ENCODE results near the gene PPP1R13L. TPM values are rescaled to one million over a fixed set of nuclear protein-coding genes. Genes with fewer than 3 reads are reported as not detected.

PPP1R13L gene
- total RNA-seq, 1 donor from 2014 or later, result 15.2 TPM

DNA sequence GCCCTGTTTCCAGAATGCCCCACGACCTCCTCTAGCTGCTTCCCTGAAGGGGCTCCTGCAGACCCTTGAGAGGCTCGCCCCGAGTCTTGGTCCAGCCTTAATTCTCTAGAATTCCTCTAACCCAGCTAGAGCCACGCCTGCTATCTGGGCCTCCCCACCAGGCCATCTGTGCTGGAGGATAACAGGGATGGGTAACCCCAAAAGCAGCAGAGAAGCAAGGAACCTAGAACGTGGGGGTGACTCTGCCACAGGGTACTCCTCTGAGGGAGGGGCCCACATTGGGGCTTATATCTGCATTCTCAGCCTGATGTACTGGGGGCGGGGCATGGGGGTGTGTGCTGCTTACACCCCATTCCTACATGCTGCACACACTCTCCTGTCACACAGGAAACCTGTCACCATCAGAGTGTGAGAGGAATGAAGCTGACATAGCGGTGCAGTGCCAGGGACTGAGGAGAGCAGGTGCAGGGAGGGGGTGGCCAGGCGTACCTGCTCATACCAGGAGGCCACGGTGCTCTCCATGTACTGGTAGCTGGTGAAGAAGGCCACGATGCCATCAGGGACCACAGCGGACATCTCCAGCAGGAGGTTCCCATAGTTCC is 50.5 kb downstream of the PPP1R13L start:
- H3K4me3 ChIP-seq (ENCODE audit: low read depth, low read length), result no peak overlapping the region
- DNase-seq (ENCODE audit: low read depth), result no peak
- TF ChIP-seq, protein P1, sequence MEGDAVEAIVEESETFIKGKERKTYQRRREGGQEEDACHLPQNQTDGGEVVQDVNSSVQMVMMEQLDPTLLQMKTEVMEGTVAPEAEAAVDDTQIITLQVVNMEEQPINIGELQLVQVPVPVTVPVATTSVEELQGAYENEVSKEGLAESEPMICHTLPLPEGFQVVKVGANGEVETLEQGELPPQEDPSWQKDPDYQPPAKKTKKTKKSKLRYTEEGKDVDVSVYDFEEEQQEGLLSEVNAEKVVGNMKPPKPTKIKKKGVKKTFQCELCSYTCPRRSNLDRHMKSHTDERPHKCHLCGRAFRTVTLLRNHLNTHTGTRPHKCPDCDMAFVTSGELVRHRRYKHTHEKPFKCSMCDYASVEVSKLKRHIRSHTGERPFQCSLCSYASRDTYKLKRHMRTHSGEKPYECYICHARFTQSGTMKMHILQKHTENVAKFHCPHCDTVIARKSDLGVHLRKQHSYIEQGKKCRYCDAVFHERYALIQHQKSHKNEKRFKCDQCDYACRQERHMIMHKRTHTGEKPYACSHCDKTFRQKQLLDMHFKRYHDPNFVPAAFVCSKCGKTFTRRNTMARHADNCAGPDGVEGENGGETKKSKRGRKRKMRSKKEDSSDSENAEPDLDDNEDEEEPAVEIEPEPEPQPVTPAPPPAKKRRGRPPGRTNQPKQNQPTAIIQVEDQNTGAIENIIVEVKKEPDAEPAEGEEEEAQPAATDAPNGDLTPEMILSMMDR (conservative IDR thresholded peaks at IDR 0.05; ENCODE audit: low read depth, low read length), result no peak

DNA sequence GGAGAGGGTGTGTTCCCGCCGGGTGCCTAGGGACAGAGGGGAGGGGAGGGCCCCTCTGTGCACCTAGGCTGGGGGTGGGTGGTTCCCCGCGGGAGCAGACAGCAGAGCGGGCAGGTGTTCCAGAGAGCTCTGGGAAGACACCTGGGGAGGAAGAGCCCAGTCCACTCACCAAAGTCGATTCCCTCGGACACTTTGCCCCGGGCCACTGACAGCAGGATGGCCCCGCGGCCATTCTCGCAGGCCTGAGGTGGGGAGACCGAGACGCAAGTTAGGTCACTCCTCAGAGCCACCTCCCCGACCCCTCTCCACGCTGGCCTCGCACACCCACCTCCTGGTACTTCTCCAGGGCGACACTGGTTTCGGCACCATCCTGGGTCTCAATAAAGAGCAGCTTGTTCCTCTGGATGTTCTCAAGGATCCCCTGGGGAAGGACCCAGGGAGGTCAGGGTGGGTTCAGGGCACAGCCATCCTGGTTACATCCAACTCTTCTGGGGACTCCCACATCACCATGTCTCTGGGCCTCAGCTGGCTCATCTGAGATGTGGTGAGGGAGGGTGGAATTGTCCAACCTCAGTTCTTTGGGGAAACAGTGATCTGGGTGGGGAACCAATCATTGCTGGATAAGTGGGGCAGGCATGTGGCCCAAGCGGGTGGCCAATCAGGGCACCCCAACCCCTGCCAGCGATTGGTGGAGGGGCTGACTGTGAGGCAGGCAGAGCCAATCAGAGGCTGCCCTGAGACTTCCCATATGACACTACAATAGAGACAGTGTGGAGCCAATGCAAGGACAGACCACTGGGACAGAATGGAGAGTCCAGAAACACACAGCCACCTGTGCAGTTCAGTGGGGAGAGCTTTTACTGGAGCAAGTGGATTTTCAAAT is 51.7 kb downstream of the PPP1R13L start:
- TF ChIP-seq, protein P1 (conservative IDR thresholded peaks at IDR 0.05; ENCODE audit: low read depth, low read length), result no peak
- no peak overlapping the region for H3K4me3 ChIP-seq (ENCODE audit: low read depth, low read length)
- no peak for DNase-seq (ENCODE audit: low read depth)

DNA sequence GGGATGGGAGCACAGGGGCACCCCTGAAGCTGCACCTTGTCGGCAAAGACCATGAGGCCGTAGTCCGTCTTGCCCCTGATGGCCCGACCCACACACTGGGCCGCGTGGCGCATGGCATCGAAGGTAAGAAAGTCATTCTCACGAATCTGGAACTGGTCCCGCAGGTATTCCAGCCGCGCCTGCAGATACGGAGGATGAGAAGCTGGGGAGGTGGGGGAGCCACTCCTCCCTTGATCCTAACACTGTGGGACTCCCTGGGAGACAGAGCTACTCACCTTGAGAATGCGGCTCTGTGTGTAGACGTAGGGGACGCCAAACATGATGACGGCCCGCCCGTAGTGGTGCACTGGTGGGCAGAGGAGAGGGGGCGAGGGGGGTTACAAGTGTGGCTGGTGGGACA is 52.4 kb downstream of the PPP1R13L start:
- no peak for DNase-seq (ENCODE audit: low read depth)
- TF ChIP-seq, protein P1 (conservative IDR thresholded peaks at IDR 0.05; ENCODE audit: low read depth, low read length), result no peak
- no peak overlapping the region for H3K4me3 ChIP-seq (ENCODE audit: low read depth, low read length)

DNA sequence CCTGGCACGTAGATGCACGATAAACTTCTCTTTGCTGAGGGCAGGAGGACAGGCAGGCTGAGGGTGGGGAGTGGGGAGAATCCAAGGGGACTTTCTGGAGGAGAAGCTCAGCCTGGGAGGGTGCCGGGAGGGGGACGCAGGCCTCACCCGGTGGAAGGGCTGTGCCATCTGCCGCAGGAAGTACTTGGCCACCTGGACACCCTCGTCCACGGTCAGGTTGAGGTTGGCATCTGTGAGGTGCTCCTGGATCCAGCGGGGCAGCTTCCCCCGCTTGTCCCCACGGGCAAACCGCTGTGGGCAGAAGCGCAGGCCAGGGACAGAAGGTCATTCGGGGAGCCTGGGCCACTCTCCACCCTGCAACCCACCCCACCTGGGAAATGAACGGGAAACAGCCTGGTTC is 52.8 kb downstream of the PPP1R13L start:
- H3K4me3 ChIP-seq (ENCODE audit: low read depth, low read length), result no peak overlapping the region
- TF ChIP-seq, protein P1 (conservative IDR thresholded peaks at IDR 0.05; ENCODE audit: low read depth, low read length), result no peak
- no peak for DNase-seq (ENCODE audit: low read depth)

DNA sequence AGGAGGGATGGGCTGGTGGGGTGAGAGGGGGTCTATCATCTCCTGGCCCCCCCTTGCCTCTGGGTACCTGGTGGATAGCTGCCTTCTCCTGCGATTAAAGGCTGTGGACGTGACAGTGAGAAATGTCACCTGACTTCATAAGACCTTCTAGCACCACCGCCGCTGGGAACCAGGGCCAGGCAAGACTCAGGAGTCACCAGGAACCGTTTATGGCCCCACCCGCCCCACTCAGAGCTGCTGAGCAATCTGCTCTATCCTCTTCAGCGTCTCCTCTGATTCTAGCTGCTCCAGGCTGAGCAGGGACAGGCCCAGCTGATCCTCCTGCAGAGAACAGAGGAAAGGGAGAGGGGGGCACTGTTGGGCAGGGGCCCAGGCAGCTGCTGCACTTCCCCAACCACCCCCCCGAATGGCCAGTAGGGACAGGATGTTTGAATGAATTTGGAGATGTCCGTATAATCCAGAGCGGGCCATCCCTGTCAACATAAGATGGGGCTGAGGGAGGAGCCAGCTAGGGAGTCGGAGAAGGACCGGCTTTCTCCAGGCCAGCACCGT is 53.4 kb downstream of the PPP1R13L start:
- H3K4me3 ChIP-seq (ENCODE audit: low read depth, low read length), result no peak overlapping the region
- TF ChIP-seq, protein P1 (conservative IDR thresholded peaks at IDR 0.05; ENCODE audit: low read depth, low read length), result no peak
- DNase-seq (ENCODE audit: low read depth), result no peak

DNA sequence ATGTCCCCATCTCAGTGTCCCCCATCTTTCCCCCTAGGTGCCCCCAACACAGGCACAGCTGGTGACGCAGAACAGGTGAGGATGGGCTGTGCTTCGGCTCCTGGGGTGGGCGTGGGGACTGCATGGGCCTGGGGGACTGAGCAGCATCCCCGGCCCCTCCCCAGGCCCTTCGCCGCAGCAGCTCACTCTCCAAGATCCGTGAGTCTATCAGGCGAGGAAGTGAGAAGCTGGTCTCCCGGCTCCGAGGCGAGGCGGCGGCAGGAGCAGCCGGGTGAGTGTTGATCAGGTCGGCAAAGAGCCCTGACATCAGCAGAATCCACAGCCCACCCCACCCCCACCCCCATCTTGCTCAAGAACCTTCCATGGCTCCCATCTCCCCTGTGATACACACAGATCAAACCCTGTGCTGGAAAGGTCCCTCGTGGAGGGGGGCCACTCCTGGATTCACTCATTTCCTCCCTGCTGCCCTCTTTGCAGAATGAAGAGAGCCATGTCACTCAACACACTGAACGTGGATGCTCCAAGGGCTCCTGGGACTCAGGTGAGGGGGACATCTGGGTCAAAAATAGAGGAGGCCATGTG is 54.3 kb downstream of the PPP1R13L start:
- TF ChIP-seq, protein P1 (conservative IDR thresholded peaks at IDR 0.05; ENCODE audit: low read depth, low read length), result no peak
- H3K4me3 ChIP-seq (ENCODE audit: low read depth, low read length), result no peak overlapping the region
- no peak for DNase-seq (ENCODE audit: low read depth)

Measured in epithelial cell of proximal tubule (primary cell).